Stimulated activated CD4-positive, alpha-beta T cell treated with anti-CD3 and anti-CD28 coated beads, Interleukin-12 subunit alpha, Interleukin-12 subunit beta, amount 100 ng/mL, for 48 hours (primary cell): ENCODE data around the gene CBLB.
A peak's percentile ranks its signal among the peaks of the same experiment; 100 is the strongest.

Experiments used
- DNase-seq, 3 donors: peaks; one replicate each; pipeline ENCODE4 v3.0.0-alpha.2; 2020; ENCODE audit warnings: low read depth in 2 of 3, low spot score in 1 of 3

The CBLB gene

GRCh38 chr3:105714453-105714852, 154.4 kb downstream of the CBLB start:
- DNase-seq: no peak

- DNase-seq: no peak
These were observed 159.8 kb downstream of the CBLB start for GRCh38 chr3:105708980-105709379.

- no peak for DNase-seq
These were observed 161.8 kb downstream of the CBLB start for GRCh38 chr3:105707009-105707408.

GRCh38 chr3:105704726-105705410, 163.9 kb downstream of the CBLB start:
- DNase-seq: no peak

- DNase-seq: peak in 1 of 3 donors; percentile 10
These were observed 168.2 kb downstream of the CBLB start for GRCh38 chr3:105700575-105700974.

- no peak for DNase-seq
These were observed 177.2 kb downstream of the CBLB start for GRCh38 chr3:105691633-105692032.

GRCh38 chr3:105691053-105691452, 177.8 kb downstream of the CBLB start:
- no peak for DNase-seq

GRCh38 chr3:105688821-105689220, 180.0 kb downstream of the CBLB start:
- DNase-seq: no peak

GRCh38 chr3:105686278-105686897, 182.4 kb downstream of the CBLB start:
- DNase-seq: no peak

- no peak for DNase-seq
These were observed 188.9 kb downstream of the CBLB start for GRCh38 chr3:105679951-105680350.

GRCh38 chr3:105678017-105678416, 190.8 kb downstream of the CBLB start:
- DNase-seq: no peak

GRCh38 chr3:105676621-105677300, 192.1 kb downstream of the CBLB start:
- DNase-seq: peak; percentile 36 to 45 (median 42)

GRCh38 chr3:105674437-105675065, 194.3 kb downstream of the CBLB start:
- no peak for DNase-seq

GRCh38 chr3:105672996-105673395, 195.8 kb downstream of the CBLB start:
- no peak for DNase-seq

- DNase-seq: no peak
These were observed 206.5 kb downstream of the CBLB start for GRCh38 chr3:105662306-105662705.

GRCh38 chr3:105661461-105661860, 207.4 kb downstream of the CBLB start:
- DNase-seq: no peak

GRCh38 chr3:105656651-105657504, 211.9 kb downstream of the CBLB start:
- DNase-seq: no peak

GRCh38 chr3:105653868-105654267, 214.9 kb downstream of the CBLB start:
- DNase-seq: no peak

- DNase-seq: no peak
These were observed 215.6 kb downstream of the CBLB start for GRCh38 chr3:105653166-105653565.

- no peak for DNase-seq
These were observed 219.3 kb downstream of the CBLB start for GRCh38 chr3:105649480-105649879.

- DNase-seq: no peak
These were observed 221.8 kb downstream of the CBLB start for GRCh38 chr3:105647047-105647446.
